GM12878 (cell line): ENCODE measurements around the gene TRIM74.
"Not testable (repeated sequence)": the region's sequence is repeated elsewhere in the genome, so short reads cannot be mapped to it uniquely, and the experiment has no call there.

ENCODE experiments used
- ATF2 ChIP-seq: IDR thresholded peaks from 2 replicates; pipeline ENCODE4 v1.6.1; 2012; ENCODE audit warnings: low read length, inconsistent platforms
- CTCF ChIP-seq, 3 experiments: IDR thresholded peaks in 2 of 3; conservative IDR thresholded peaks in 1 of 3; 2 replicates each; pipeline ENCODE4 v1.5.1; 2011; ENCODE audit warnings: low read depth in 3 of 3, low read length in 3 of 3, mild to moderate bottlenecking in 3 of 3, control low read depth in 2 of 3, moderate library complexity in 2 of 3, inconsistent platforms in 1 of 3, mixed read lengths in 1 of 3; ENCODE audit not compliant: control insufficient read depth in 2 of 3, insufficient read depth in 1 of 3; ENCODE audit errors: extremely low read depth in 1 of 3
- EZH2 ChIP-seq: IDR thresholded peaks from 2 replicates; pipeline ENCODE4 v1.6.1; 2012; ENCODE audit warnings: low read depth, mild to moderate bottlenecking, control low read depth, inconsistent platforms, low read length, borderline replicate concordance; ENCODE audit not compliant: control insufficient read depth
- RFX5 ChIP-seq: IDR thresholded peaks from 2 replicates; pipeline ENCODE4 v1.6.1; 2011; ENCODE audit warnings: low read depth, low read length, improper control_type of control experiment
- SP1 ChIP-seq: IDR thresholded peaks from one replicate; pipeline ENCODE4 v1.6.1; 2011; ENCODE audit warnings: low read depth, low read length

DNA sequence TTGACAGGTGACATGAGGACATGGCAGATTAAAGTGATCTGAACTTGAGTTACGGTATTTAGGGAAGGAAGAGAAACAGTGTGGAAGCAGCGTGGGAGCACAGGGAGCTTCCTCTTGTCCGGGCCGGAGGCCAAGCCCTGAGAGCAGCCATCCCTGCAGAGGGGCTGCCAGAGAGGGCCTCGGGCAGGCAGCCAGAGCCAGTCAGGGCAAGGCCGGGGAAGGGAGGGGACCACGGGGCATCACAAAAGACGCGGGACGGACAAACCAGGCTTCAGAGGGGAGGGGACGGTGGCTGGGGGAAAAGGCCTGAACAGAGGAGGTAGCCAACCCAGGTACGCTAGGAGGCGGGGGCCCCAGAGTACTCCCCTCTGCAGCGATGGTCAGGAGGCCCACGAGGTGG lies 24.3 kb downstream of the TRIM74 start:
- TF ChIP-seq CTCF (IDR thresholded peaks at IDR 0.05 in 2 of 3, conservative IDR thresholded peaks at IDR 0.05 in 1 of 3; ENCODE audit: control insufficient read depth in 2 of 3, extremely low read depth in 1 of 3, insufficient read depth in 1 of 3, low read depth in 3 of 3, low read length in 3 of 3); RFX5; EZH2; ATF2; SP1: not testable (repeated sequence)
